Measurements from ENCODE around the gene NPR2. TPM values are rescaled to one million over a fixed set of nuclear protein-coding genes. Genes with fewer than 3 reads are reported as not detected.

Gene NPR2
- total RNA-seq, 1 experiment from 2014 or later = 40.5 TPM

DNA sequence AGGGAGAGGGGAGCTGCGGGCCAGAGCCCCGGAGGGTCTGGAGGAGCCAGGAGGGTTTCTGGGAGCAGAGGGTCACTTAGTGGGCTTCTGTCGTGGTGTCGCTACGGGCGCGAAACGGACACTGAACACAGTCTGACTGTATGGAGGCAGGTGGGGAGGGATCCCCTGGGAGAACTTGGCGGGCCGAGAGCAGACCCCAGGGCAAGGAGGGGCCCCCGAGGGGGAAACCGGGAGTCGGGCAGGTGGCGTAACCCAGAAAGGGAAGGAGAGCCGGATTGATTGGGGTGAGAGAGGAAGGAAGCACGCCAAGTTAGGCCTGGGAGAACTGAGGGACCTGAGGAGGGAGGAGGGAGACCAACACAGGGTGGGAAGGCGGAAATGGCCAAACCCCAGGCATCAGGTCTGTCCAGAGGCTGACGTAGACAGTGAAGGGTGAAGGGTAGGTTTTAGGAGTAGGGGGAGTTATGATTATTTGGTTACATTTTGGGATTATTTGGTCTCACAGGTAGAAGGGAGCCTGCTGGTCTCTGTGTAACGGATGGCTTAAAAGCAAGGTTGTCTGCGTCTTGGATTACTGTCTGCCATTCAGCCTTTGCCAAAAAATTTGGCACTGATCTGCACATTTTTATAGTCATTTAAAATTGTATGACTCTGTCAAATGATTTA is 34.0 kb upstream of the NPR2 start:
- peaks cover 14% of the 10 kb centered on the region for H3K4me1 Mint-ChIP-seq (ENCODE audit: low read depth, unreplicated experiment)
- intact Hi-C loops (cut with micrococcal nuclease; ENCODE audit: unreplicated experiment) = no loop called here
- CTCF ChIA-PET = interaction anchor here (0.6 to 1.5 kb wide), 5 partner anchors 11 to 841 kb away, joined by 3 to 10 read pairs (median 4); partner anchors contain the start of gene HINT2

DNA sequence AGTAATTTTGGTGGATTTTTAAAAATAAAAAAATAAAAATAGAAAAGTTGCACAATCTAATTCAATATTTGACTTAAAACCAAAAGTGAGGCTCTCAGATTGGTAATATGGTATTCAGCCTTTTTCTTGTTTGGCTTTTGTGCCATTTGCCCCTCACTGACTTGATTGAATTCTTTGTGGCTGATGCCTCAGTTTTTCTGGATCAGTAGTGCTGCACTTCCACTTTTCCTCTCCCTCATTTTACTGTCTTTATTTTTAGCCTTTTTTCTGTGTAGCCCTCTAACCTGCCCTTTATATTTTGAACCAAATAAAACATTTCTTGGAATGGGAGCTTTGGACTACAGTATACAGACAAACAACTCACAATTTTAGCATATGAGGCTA is 33.5 kb upstream of the NPR2 start:
- TF ChIP-seq, protein P1, sequence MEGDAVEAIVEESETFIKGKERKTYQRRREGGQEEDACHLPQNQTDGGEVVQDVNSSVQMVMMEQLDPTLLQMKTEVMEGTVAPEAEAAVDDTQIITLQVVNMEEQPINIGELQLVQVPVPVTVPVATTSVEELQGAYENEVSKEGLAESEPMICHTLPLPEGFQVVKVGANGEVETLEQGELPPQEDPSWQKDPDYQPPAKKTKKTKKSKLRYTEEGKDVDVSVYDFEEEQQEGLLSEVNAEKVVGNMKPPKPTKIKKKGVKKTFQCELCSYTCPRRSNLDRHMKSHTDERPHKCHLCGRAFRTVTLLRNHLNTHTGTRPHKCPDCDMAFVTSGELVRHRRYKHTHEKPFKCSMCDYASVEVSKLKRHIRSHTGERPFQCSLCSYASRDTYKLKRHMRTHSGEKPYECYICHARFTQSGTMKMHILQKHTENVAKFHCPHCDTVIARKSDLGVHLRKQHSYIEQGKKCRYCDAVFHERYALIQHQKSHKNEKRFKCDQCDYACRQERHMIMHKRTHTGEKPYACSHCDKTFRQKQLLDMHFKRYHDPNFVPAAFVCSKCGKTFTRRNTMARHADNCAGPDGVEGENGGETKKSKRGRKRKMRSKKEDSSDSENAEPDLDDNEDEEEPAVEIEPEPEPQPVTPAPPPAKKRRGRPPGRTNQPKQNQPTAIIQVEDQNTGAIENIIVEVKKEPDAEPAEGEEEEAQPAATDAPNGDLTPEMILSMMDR (IDR thresholded peaks at IDR 0.05; ENCODE audit: insufficient read depth in 1 of 2, low read depth in 1 of 2, low read length in 1 of 2, severe bottlenecking in 1 of 2, unreplicated experiment in 1 of 2) = no peak
- Mint-ChIP-seq H3K4me3 (ENCODE audit: unreplicated experiment) (peak overlapping the region; percentile 80), H3K27ac (ENCODE audit: unreplicated experiment) (peak overlapping the region; percentile 81), H3K27me3 (ENCODE audit: insufficient read depth, unreplicated experiment) (no peaks in the 10 kb centered on the region), H3K9me3 (ENCODE audit: unreplicated experiment) (no peaks in the 10 kb centered on the region), H3K36me3 (ENCODE audit: insufficient read depth, unreplicated experiment) (peaks cover 16% of the 10 kb centered on the region), H3K4me1 (ENCODE audit: low read depth, unreplicated experiment) (peaks cover 14% of the 10 kb centered on the region)
- no peak for DNase-seq
- Histone ChIP-seq H3K36me3 (ENCODE audit: control insufficient read depth, insufficient read depth, low read length) (no peaks in the 10 kb centered on the region), H3K9me3 (no peaks in the 10 kb centered on the region), H3K4me1 (peaks cover 5% of the 10 kb centered on the region; the same call in 1 of the 2 replicates), H3K27me3 (replicated peaks; ENCODE audit: control insufficient read depth, insufficient read depth, low read length) (no peaks in the 10 kb centered on the region), H3K4me3 (ENCODE audit: low read depth, low read length) (peak overlapping the region; percentile 59)
- BruUV-seq (replicated peaks) = TSS peak; percentile 16
- CTCF ChIA-PET = no interaction called here
- intact Hi-C loops (cut with micrococcal nuclease; ENCODE audit: unreplicated experiment) = no loop called here
- POLR2A ChIA-PET = no interaction called here

More for the DNA sequence above, 34.0 kb upstream of the NPR2 start:
- H3K36me3 Mint-ChIP-seq (ENCODE audit: insufficient read depth, unreplicated experiment) = peaks cover 21% of the 10 kb centered on the region
- no peaks in the 10 kb centered on the region for H3K9me3 Mint-ChIP-seq (ENCODE audit: unreplicated experiment)
- POLR2A ChIA-PET = interaction anchor here (0.6 to 2.0 kb wide), 2 partner anchors 29 to 251 kb away, joined by 5 read pairs; no protein-coding TSS in a partner anchor
- Histone ChIP-seq H3K4me1 (peaks cover 5% of the 10 kb centered on the region; the same call in 1 of the 2 replicates), H3K9me3 (no peaks in the 10 kb centered on the region), H3K36me3 (ENCODE audit: control insufficient read depth, insufficient read depth, low read length) (no peaks in the 10 kb centered on the region), H3K4me3 (ENCODE audit: low read depth, low read length) (peak overlapping the region; percentile 59), H3K27me3 (replicated peaks; ENCODE audit: control insufficient read depth, insufficient read depth, low read length) (no peaks in the 10 kb centered on the region)
- H3K27me3 Mint-ChIP-seq (ENCODE audit: insufficient read depth, unreplicated experiment) = no peaks in the 10 kb centered on the region
- DNase-seq = peak; percentile 60 to 70
- no TSS peak for BruUV-seq (replicated peaks)
- H3K4me3 Mint-ChIP-seq (ENCODE audit: unreplicated experiment) = peak overlapping the region; percentile 80
- H3K27ac Mint-ChIP-seq (ENCODE audit: unreplicated experiment) = peak overlapping the region; percentile 81
- TF ChIP-seq, protein P1 (IDR thresholded peaks at IDR 0.05; ENCODE audit: insufficient read depth in 1 of 2, low read depth in 1 of 2, low read length in 1 of 2, severe bottlenecking in 1 of 2, unreplicated experiment in 1 of 2) = no peak

DNA sequence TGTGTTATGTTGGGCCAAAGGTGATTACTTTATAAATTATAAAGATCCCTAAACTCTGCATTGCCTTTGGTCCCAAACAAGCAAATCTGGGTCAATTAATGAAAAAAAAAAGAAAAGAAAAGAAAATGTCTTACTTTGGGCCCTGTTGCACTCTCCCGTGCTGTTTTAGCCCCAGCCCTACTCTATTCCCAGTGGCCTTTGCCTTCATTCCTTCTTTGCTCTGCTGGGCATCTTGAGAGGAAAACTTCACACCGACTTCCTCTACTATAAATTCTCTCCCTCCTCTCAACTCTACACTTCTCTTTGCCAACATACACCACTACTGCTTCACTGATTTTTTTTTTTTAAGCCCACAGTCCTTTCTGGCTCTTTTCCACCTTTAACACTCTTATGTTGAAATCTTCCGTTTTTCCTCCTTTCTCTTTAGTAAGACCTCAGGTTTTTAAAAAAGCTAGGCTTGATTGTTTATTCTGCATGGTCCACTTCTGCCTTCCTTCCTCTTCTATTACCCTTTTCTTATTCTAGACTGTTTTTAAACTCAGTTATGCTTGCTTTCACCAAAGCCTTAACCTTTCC is 32.8 kb upstream of the NPR2 start:
- H3K4me1 Mint-ChIP-seq (ENCODE audit: low read depth, unreplicated experiment) = peaks cover 14% of the 10 kb centered on the region
- H3K9me3 Mint-ChIP-seq (ENCODE audit: unreplicated experiment) = no peaks in the 10 kb centered on the region
- ChIA-PET POLR2A (no interaction called here), CTCF (interaction anchor here (0.7 kb wide), 1 partner anchor 32 kb away, joined by 7 read pairs; no protein-coding TSS in a partner anchor)
- no peaks in the 10 kb centered on the region for H3K27me3 Mint-ChIP-seq (ENCODE audit: insufficient read depth, unreplicated experiment)
- peaks cover 14% of the 10 kb centered on the region for H3K36me3 Mint-ChIP-seq (ENCODE audit: insufficient read depth, unreplicated experiment)
- H3K4me3 ChIP-seq (ENCODE audit: low read depth, low read length) = no peak overlapping the region
- no peak for DNase-seq
- H3K9me3 ChIP-seq = no peaks in the 10 kb centered on the region
- H3K36me3 ChIP-seq (ENCODE audit: control insufficient read depth, insufficient read depth, low read length) = no peaks in the 10 kb centered on the region
- H3K4me3 Mint-ChIP-seq (ENCODE audit: unreplicated experiment) = peak overlapping the region; percentile 20
- no peaks in the 10 kb centered on the region for H3K27me3 ChIP-seq (replicated peaks; ENCODE audit: control insufficient read depth, insufficient read depth, low read length)
- no peak overlapping the region for H3K27ac Mint-ChIP-seq (ENCODE audit: unreplicated experiment)
- intact Hi-C loops (cut with micrococcal nuclease; ENCODE audit: unreplicated experiment) = no loop called here
- TF ChIP-seq, protein P1 (IDR thresholded peaks at IDR 0.05; ENCODE audit: insufficient read depth in 1 of 2, low read depth in 1 of 2, low read length in 1 of 2, severe bottlenecking in 1 of 2, unreplicated experiment in 1 of 2) = no peak
- peaks cover 5% of the 10 kb centered on the region; the same call in 1 of the 2 replicates for H3K4me1 ChIP-seq
- no TSS peak for BruUV-seq (replicated peaks)

Measured in Caco-2 (cell line).